Fibroblast of lung (primary cell): ENCODE data around the gene SAP30. TPM values are rescaled to one million over a fixed set of nuclear protein-coding genes. Genes with fewer than 3 reads are reported as not detected.
A peak's percentile ranks its signal among the peaks of the same experiment; 100 is the strongest.

Experiments used
- DNase-seq, 2 donors: peaks; one replicate each; pipeline versions ENCODE4 v3.0.0 to v3.0.0-alpha.2; 2010; ENCODE audit warnings: low read depth in 2 of 2
- H2AFZ ChIP-seq: 2 replicates; pipeline ENCODE4 v1.5.1; 2012; ENCODE audit warnings: low read length, control low read depth, inconsistent platforms
- H3K27ac ChIP-seq: 2 replicates; pipeline ENCODE4 v1.5.1; 2011; ENCODE audit warnings: low read length, control low read depth; ENCODE audit not compliant: insufficient read depth
- H3K27me3 ChIP-seq: 2 replicates; pipeline ENCODE4 v1.5.1; 2011; ENCODE audit warnings: mild to moderate bottlenecking, low read length; ENCODE audit not compliant: control insufficient read depth, insufficient read depth
- H3K36me3 ChIP-seq: 2 replicates; pipeline ENCODE4 v1.5.1; 2011; ENCODE audit warnings: low read length; ENCODE audit not compliant: control insufficient read depth, insufficient read depth
- H3K4me1 ChIP-seq: 2 replicates; pipeline ENCODE4 v1.5.1; 2011; ENCODE audit warnings: low read length; ENCODE audit not compliant: control insufficient read depth, insufficient read depth; ENCODE audit errors: extremely low read depth
- H3K4me2 ChIP-seq: 2 replicates; pipeline ENCODE4 v1.5.1; 2011; ENCODE audit warnings: low read length, control low read depth; ENCODE audit not compliant: insufficient read depth; ENCODE audit errors: extremely low read depth
- H3K4me3 ChIP-seq, 4 experiments: fragments of 200-600 bp in 1 of 4; sonication (generic) in 1 of 4; replicated peaks in 1 of 4; 2 replicates each; pipeline ENCODE4 v1.5.1; 2011 to 2016; ENCODE audit warnings: low read length in 4 of 4, low read depth in 3 of 4, mild to moderate bottlenecking in 3 of 4, control low read depth in 2 of 4, inconsistent platforms in 1 of 4, mixed read lengths in 1 of 4; ENCODE audit not compliant: insufficient read depth in 1 of 4; ENCODE audit errors: control extremely low read depth in 1 of 4
- H3K79me2 ChIP-seq: 2 replicates; pipeline ENCODE4 v1.5.1; 2012; ENCODE audit warnings: mild to moderate bottlenecking, low read length, inconsistent platforms; ENCODE audit not compliant: control insufficient read depth, insufficient read depth
- H3K9ac ChIP-seq: 2 replicates; pipeline ENCODE4 v1.5.1; 2011; ENCODE audit warnings: mild to moderate bottlenecking, low read length, control low read depth; ENCODE audit not compliant: insufficient read depth
- H3K9me3 ChIP-seq: 2 replicates; pipeline ENCODE4 v1.5.1; 2012; ENCODE audit warnings: low read depth, low read length; ENCODE audit not compliant: control insufficient read depth, insufficient read depth
- H4K20me1 ChIP-seq: 2 replicates; pipeline ENCODE4 v1.5.1; 2011; ENCODE audit warnings: low read length; ENCODE audit not compliant: control insufficient read depth, insufficient read depth; ENCODE audit errors: extremely low read depth
- CTCF ChIP-seq, 2 donors: IDR thresholded peaks in 1 of 2; conservative IDR thresholded peaks in 1 of 2; 1 replicate in 1 of 2; 2 replicates in 1 of 2; pipeline ENCODE4 v1.5.1; 2011 to 2012; ENCODE audit warnings: low read length in 2 of 2, control low read depth in 1 of 2, inconsistent platforms in 1 of 2, low read depth in 1 of 2, mild to moderate bottlenecking in 1 of 2
- EZH2 ChIP-seq: IDR thresholded peaks from 2 replicates; pipeline ENCODE4 v1.5.1; 2012; ENCODE audit warnings: low read length, control low read depth, mild to moderate bottlenecking; ENCODE audit errors: missing control alignments
- polyA plus RNA-seq, 2 donors: library from polyadenylated mRNA; depleted of rRNA in 1 of 2; stranded (reverse) in 1 of 2; unstranded in 1 of 2; fragments of >200 nt; gene quantifications; 2 replicates each; pipeline ENCODE4 v1.2.1, GENCODE V29; 2011 to 2012; ENCODE audit warnings: missing spikeins in 1 of 2
- total RNA-seq: library from RNA; depleted of rRNA; stranded (reverse); fragments of >200 nt; gene quantifications from 2 replicates; pipeline ENCODE4 v1.2.1, GENCODE V29; 2014

Gene SAP30
- total and polyA plus RNA-seq, 2 donors (not counting 1 experiment from before 2014, with no cell fraction given) = 32.5 to 101 TPM

DNA sequence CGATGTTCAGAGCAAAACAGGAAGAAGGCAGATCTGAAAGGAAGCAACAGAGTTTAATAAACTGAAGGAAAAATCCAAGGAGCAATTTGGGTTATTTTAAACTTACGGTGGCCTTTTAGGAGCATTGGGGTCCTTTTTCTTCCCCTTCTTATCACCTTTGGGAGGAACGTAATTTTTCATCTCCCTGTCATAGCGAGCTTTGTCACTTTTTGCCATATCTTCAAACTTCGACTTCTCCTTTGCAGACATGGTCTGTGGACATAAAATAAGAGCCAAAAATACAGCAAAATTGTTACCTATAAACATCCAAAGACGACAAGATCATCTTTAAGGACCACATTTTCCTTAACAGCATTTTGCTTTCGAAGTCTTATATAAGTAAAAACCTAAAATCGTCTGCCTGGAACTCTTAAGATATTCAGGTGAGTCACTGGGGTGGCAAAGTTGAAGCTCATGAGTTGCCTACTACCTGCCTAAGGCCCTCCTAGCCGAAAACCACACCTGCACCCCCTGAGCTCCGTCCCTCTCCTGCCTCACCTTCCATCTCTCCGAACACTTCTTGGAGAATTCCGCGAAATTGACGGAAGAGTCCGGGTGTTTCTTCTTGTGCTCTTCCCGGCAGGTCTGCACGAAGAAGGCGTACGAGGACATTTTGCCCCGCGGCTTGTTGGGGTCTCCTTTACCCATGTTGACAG, 37.6 kb upstream of the SAP30 start:
- Histone ChIP-seq H3K4me3 (peak overlapping the region; percentile 77 to 98 (median 90)), H3K9ac (peak overlapping the region; percentile 98), H3K27me3 (no peaks in the 10 kb centered on the region), H3K4me2 (peak overlapping the region; percentile 93), H3K79me2 (peaks cover 39% of the 10 kb centered on the region), H4K20me1 (no peaks in the 10 kb centered on the region), H3K9me3 (no peaks in the 10 kb centered on the region), H3K36me3 (no peaks in the 10 kb centered on the region), H3K27ac (peak overlapping the region; percentile 98), H2AFZ (no peak overlapping the region), H3K4me1 (peaks cover 3% of the 10 kb centered on the region)
- TF ChIP-seq CTCF (conservative IDR thresholded peaks at IDR 0.05 in 1 of 2, IDR thresholded peaks at IDR 0.05 in 1 of 2; ENCODE audit: low read depth in 1 of 2, low read length in 2 of 2) (no peak), EZH2 (no peak)
- DNase-seq = peak in 1 of 2 donors; percentile 8

DNA sequence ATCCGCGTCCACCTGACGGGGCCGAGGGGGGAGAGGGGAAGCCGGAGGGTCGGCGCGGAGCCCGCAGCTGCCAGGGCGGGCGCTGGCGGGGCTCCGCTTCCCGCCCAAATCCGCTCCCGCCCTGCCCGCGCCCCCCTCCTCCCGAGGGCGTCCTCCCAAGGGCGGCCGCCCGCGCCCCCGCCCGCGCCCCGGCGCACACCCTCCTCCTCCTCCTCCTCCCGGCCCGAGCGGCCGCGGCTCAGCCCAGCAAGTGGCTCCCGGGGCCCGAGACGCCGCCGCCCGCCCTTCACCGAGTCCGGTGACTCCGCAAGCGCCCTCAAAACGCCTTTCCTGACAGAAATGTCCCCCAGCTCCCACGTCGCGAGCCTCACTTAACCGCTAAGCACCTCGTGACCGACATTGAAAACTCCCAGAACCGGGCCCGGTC, 37.1 kb upstream of the SAP30 start:
- no peaks in the 10 kb centered on the region for H4K20me1 ChIP-seq
- H3K27me3 ChIP-seq = no peaks in the 10 kb centered on the region
- H3K4me3 ChIP-seq = peak overlapping the region; percentile 77 to 98 (median 90)
- no peaks in the 10 kb centered on the region for H3K9me3 ChIP-seq
- DNase-seq = peak; percentile 33 to 39
- H2AFZ ChIP-seq = no peak overlapping the region
- TF ChIP-seq CTCF (conservative IDR thresholded peaks at IDR 0.05 in 1 of 2, IDR thresholded peaks at IDR 0.05 in 1 of 2; ENCODE audit: low read depth in 1 of 2, low read length in 2 of 2) = no peak
- TF ChIP-seq EZH2 = no peak
- H3K4me1 ChIP-seq = peaks cover 3% of the 10 kb centered on the region
- H3K27ac ChIP-seq = peak overlapping the region; percentile 98
- no peaks in the 10 kb centered on the region for H3K36me3 ChIP-seq
- peak overlapping the region; percentile 93 for H3K4me2 ChIP-seq
- H3K9ac ChIP-seq = peak overlapping the region; percentile 98
- peaks cover 39% of the 10 kb centered on the region for H3K79me2 ChIP-seq

- Histone ChIP-seq H3K27me3 (no peaks in the 10 kb centered on the region), H3K9me3 (no peaks in the 10 kb centered on the region), H3K36me3 (no peaks in the 10 kb centered on the region), H3K27ac (peak within 1 kb of the TSS; percentile 98), H2AFZ (peak within 1 kb of the TSS; percentile 79), H4K20me1 (no peaks in the 10 kb centered on the region), H3K79me2 (peaks cover 39% of the 10 kb centered on the region), H3K9ac (peak within 1 kb of the TSS; percentile 98), H3K4me3 (peak within 1 kb of the TSS; percentile 85 to 98 (median 90)), H3K4me2 (peak within 1 kb of the TSS; percentile 93), H3K4me1 (peaks cover 3% of the 10 kb centered on the region)
- TF ChIP-seq EZH2 (no peak), CTCF (conservative IDR thresholded peaks at IDR 0.05 in 1 of 2, IDR thresholded peaks at IDR 0.05 in 1 of 2; ENCODE audit: low read depth in 1 of 2, low read length in 2 of 2) (no peak)
- peak; percentile 100 for DNase-seq
These were observed 36.5 kb upstream of the SAP30 start, which contains the start of gene HMGB2 for GRCh38 chr4:173334085-173334890. Gene HMGB2 (minus strand): TSS chr4:173334358. CDS start chr4:173333649, 709 bp downstream.
